Endodermal cell (in vitro differentiated cells): ENCODE data around the gene C1orf198. TPM values are rescaled to one million over a fixed set of nuclear protein-coding genes. Genes with fewer than 3 reads are reported as not detected.

Source experiments
- DNase-seq: peaks from one replicate; pipeline ENCODE4 v3.0.0-alpha.2; 2017
- H3K27ac ChIP-seq: 2 replicates; pipeline ENCODE4 v1.5.1; 2013; ENCODE audit warnings: mild to moderate bottlenecking, low read depth, low read length, moderate library complexity
- H3K27me3 ChIP-seq: 2 replicates; pipeline ENCODE4 v1.6.1; 2013; ENCODE audit warnings: mild to moderate bottlenecking, low read length, moderate library complexity; ENCODE audit not compliant: insufficient read depth, control insufficient read depth, poor library complexity, severe bottlenecking
- H3K36me3 ChIP-seq: 2 replicates; pipeline ENCODE4 v1.7.0; 2013; ENCODE audit warnings: mild to moderate bottlenecking, low read length, moderate library complexity; ENCODE audit not compliant: control insufficient read depth, insufficient read depth
- H3K4me1 ChIP-seq: one replicate; pipeline ENCODE4 v1.7.0; 2013; ENCODE audit warnings: low read length; ENCODE audit not compliant: control insufficient read depth, insufficient read depth
- H3K4me3 ChIP-seq: 2 replicates; pipeline ENCODE4 v1.5.1; 2013; ENCODE audit warnings: mild to moderate bottlenecking, low read length, moderate library complexity
- H3K9ac ChIP-seq: 2 replicates; pipeline ENCODE4 v1.6.1; 2013; ENCODE audit warnings: mild to moderate bottlenecking, low read length, moderate library complexity; ENCODE audit not compliant: poor library complexity, severe bottlenecking; ENCODE audit errors: extremely low read depth
- H3K9me3 ChIP-seq: 2 replicates; pipeline ENCODE4 v1.6.1; 2013; ENCODE audit warnings: mild to moderate bottlenecking, low read length, moderate library complexity; ENCODE audit not compliant: control insufficient read depth
- H3K27ac Mint-ChIP-seq: 2 replicates; pipeline ENCODE4 v1.8.0; 2020; ENCODE audit warnings: mixed read lengths
- H3K27me3 Mint-ChIP-seq: 2 replicates; pipeline ENCODE4 v1.8.0; 2021; ENCODE audit warnings: mild to moderate bottlenecking, mixed read lengths; ENCODE audit not compliant: insufficient read depth
- H3K36me3 Mint-ChIP-seq: 2 replicates; pipeline ENCODE4 v1.8.0; 2020; ENCODE audit warnings: low read depth, mixed read lengths
- H3K4me1 Mint-ChIP-seq: 2 replicates; pipeline ENCODE4 v1.8.0; 2020; ENCODE audit warnings: mixed read lengths
- H3K4me3 Mint-ChIP-seq: 2 replicates; pipeline ENCODE4 v1.8.0; 2020; ENCODE audit warnings: mild to moderate bottlenecking, moderate library complexity, mixed read lengths
- H3K9me3 Mint-ChIP-seq: 2 replicates; pipeline ENCODE4 v1.8.0; 2020; ENCODE audit warnings: mild to moderate bottlenecking, mixed read lengths
- WGBS, 2 experiments: methylation state at CpG; one replicate each; pipeline versions ENCODE4 v1.1.5 to v1.1.7; 2013; ENCODE audit warnings: missing lambda C conversion rate in 2 of 2, mixed read lengths in 1 of 2; ENCODE audit not compliant: insufficient coverage in 1 of 2, insufficient read length in 1 of 2; 5-methylcytosine and 5-hydroxymethylcytosine counted together
- total RNA-seq, 2 donors: library from RNA; stranded (reverse); fragmentation: NEBNext Ultra II Directional in 1 of 2; extraction: Animal tissue kit (Norgen Biotek cat#: 25700) in 1 of 2; gene quantifications; 2 replicates in 1 of 2; 3 replicates in 1 of 2; pipeline ENCODE4 v1.2.1, GENCODE V29; 2021
- TF ChIP-seq, protein P1 (sequence below): fragments of 200-600 bp; sonication (generic); conservative IDR thresholded peaks from 2 replicates; pipeline ENCODE4 v1.5.0; 2021; ENCODE audit warnings: antibody characterized with exemption, mild to moderate bottlenecking

Gene C1orf198
- total RNA-seq, 2 donors from 2014 or later = 37.5 to 44.8 TPM

DNA sequence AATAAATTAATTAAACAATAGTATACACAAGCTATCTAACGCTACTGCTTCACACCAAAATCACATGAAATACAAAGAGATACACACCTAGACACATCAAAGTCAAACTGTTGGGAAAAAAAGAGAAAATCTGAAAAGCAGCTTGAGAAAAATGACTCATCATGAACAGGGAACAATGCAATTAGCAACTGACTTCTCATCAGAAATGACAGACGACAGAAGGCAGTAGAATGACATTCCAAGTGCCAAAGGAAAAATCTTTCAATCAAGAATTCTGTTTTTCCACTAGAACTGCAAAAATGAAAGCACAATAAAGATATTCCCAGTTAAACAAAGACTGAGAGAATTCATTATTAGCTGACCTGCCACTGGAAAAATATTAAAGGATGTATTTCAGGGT lies 63.9 kb downstream of the C1orf198 start:
- no peaks in the 10 kb centered on the region for H3K9me3 ChIP-seq
- H3K27ac ChIP-seq = no peak overlapping the region
- no peaks in the 10 kb centered on the region for H3K27me3 ChIP-seq
- H3K27me3 Mint-ChIP-seq = peaks cover 32% of the 10 kb centered on the region
- H3K4me1 ChIP-seq = no peaks in the 10 kb centered on the region
- no peaks in the 10 kb centered on the region for H3K9me3 Mint-ChIP-seq
- no peak overlapping the region for H3K4me3 Mint-ChIP-seq
- no peak overlapping the region for H3K9ac ChIP-seq
- no peaks in the 10 kb centered on the region for H3K36me3 ChIP-seq
- no peak overlapping the region for H3K27ac Mint-ChIP-seq
- no peaks in the 10 kb centered on the region for H3K4me1 Mint-ChIP-seq
- TF ChIP-seq, protein P1, sequence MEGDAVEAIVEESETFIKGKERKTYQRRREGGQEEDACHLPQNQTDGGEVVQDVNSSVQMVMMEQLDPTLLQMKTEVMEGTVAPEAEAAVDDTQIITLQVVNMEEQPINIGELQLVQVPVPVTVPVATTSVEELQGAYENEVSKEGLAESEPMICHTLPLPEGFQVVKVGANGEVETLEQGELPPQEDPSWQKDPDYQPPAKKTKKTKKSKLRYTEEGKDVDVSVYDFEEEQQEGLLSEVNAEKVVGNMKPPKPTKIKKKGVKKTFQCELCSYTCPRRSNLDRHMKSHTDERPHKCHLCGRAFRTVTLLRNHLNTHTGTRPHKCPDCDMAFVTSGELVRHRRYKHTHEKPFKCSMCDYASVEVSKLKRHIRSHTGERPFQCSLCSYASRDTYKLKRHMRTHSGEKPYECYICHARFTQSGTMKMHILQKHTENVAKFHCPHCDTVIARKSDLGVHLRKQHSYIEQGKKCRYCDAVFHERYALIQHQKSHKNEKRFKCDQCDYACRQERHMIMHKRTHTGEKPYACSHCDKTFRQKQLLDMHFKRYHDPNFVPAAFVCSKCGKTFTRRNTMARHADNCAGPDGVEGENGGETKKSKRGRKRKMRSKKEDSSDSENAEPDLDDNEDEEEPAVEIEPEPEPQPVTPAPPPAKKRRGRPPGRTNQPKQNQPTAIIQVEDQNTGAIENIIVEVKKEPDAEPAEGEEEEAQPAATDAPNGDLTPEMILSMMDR = no peak
- WGBS, 2 experiments = 85% methylated on average over 2 of the region's 2 CpGs; no CpG with 5 or more reads in 1 of the 2 experiments
- H3K4me3 ChIP-seq = no peak overlapping the region
- DNase-seq = no peak
- H3K36me3 Mint-ChIP-seq = no peaks in the 10 kb centered on the region

DNA sequence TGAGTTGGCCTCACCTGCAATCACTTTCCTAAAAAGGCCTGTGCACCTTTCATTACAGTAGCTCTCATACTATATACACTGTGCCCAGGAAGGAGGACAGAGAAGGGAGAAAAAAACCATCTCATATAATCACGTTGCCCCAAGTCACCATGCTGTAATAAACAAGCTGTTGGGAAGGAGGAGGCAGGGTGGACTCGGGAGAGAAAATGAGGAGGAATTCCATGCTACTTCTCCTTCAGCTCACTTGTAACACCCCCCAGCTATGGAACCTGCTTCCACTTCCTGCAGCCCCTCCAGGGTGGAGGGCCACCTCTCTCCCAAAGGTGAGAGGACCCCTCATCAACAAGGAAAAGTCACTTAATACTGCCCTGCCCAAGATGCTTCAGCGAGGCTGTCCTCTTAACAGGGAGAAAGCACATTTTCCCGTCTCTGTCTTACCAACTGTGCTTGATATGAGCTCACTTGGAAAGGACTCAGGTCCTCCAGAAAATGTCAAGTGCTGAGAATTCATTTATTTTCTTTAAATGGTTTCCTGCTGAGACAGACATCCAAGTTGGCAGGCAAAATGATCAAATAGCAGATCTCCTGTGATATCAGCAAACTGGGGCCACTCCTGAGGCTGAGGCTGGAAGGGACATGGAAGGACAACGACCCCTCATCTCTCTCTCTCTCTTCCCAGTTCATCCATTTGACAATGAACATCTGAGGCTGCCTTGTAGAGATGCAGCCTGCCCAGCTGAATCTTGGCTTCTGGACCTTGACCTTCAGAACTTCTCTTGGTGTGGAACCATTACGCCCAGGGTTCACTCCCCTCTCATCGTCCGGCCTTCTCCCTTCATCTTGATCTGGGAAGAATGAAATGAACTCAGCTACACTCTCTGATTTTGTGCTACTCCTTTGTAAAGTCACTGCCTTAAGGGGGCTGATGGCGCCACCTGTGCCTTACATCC lies 67.2 kb downstream of the C1orf198 start:
- Mint-ChIP-seq H3K4me1 (no peaks in the 10 kb centered on the region), H3K36me3 (no peaks in the 10 kb centered on the region), H3K27me3 (peaks cover 39% of the 10 kb centered on the region), H3K4me3 (no peak overlapping the region), H3K27ac (no peak overlapping the region), H3K9me3 (no peaks in the 10 kb centered on the region)
- no peak overlapping the region for H3K4me3 ChIP-seq
- no peak overlapping the region for H3K27ac ChIP-seq
- 88 to 93% methylated on average over 6 to 7 of the region's 9 CpGs for WGBS, 2 experiments
- H3K9ac ChIP-seq = no peak overlapping the region
- no peaks in the 10 kb centered on the region for H3K9me3 ChIP-seq
- peak; percentile 14 for DNase-seq
- H3K27me3 ChIP-seq = no peaks in the 10 kb centered on the region
- H3K36me3 ChIP-seq = no peaks in the 10 kb centered on the region
- TF ChIP-seq, protein P1 = peak; percentile 19
- no peaks in the 10 kb centered on the region for H3K4me1 ChIP-seq

DNA sequence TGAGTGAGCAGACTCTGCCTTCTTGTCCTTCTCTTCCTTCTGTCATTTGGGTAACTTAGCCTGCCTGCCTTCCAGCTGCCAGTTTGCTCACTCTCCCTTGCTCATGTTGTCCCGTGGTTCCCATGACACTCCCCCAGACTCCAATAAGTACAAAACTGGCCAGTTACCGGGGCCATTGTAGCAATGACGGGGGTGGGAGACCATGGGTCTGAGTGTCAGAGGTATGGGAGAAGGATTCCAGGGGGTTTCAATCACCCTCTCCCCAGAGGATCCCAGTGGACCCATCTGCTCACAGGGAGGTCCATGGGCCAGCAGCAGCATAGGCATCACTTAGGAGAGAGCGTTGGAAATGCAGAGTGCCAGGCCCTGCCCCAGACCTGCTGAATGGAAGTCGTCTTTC lies 69.8 kb downstream of the C1orf198 start:
- H3K9ac ChIP-seq = no peak overlapping the region
- H3K4me3 ChIP-seq = no peak overlapping the region
- Mint-ChIP-seq H3K4me1 (no peaks in the 10 kb centered on the region), H3K27me3 (peaks cover 43% of the 10 kb centered on the region), H3K27ac (no peak overlapping the region), H3K9me3 (no peaks in the 10 kb centered on the region), H3K36me3 (no peaks in the 10 kb centered on the region), H3K4me3 (no peak overlapping the region)
- H3K4me1 ChIP-seq = peaks cover 4% of the 10 kb centered on the region
- no peaks in the 10 kb centered on the region for H3K27me3 ChIP-seq
- H3K9me3 ChIP-seq = no peaks in the 10 kb centered on the region
- TF ChIP-seq, protein P1 = no peak
- DNase-seq = peak; percentile 22
- WGBS, 2 experiments = 92 to 100% methylated on average over 2 to 5 of the region's 5 CpGs
- H3K27ac ChIP-seq = no peak overlapping the region
- H3K36me3 ChIP-seq = no peaks in the 10 kb centered on the region
